22Rv1 (cell line): ENCODE data around the gene DAW1.

Source experiments
- H3K27ac ChIP-seq: fragments of 450-650 bp; 2 replicates; pipeline ENCODE4 v1.5.1; 2017
- ZFX ChIP-seq: fragments of 450-650 bp; IDR thresholded peaks from 2 replicates; pipeline ENCODE4 v1.6.1; 2017; ENCODE audit warnings: antibody characterized with exemption, borderline replicate concordance
- TF ChIP-seq, protein P1 (sequence below): fragments of 450-650 bp; IDR thresholded peaks from 2 replicates; pipeline ENCODE4 v1.5.1; 2017; ENCODE audit warnings: mild to moderate bottlenecking

The DAW1 gene

DNA sequence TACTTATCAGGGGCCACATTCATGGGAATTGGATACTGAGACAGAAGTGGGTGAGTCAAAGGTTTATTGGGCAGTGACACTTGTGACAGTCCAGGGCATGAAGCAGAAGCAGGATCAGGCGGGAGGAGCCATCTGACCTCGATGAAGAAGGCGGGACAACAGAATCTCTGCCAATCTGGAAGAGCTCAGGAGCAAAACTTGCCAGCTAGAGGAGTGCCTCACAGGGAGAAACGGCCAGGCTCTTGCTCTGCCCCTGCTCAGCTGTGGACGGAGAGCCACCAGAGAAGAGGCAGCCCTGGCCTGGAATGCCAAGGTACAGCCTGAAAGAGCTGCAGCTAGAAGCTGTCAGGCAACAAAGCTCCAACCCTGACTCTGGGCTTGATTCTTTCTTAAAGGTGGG is 16.9 kb downstream of the DAW1 start:
- TF ChIP-seq ZFX: no peak
- H3K27ac ChIP-seq: no peak overlapping the region

DNA sequence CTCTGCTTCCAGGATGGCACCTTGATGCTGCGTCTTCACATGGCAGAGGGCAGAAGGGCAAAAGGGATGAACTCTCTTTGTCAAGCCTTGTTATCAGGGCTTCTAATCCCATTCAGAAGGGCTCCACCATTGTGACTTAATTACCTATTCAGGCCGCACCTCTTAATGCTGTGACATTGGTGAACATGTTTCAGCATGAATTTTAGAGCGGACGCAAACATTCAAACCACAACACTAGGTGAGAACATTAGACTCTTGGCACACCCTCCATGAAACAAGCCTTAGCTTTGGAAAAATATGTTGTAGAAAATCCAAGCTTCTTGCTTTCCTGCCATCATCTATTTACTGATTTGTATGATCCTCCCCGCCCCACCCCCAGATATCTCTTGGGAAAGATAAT is 17.9 kb downstream of the DAW1 start:
- TF ChIP-seq ZFX: no peak
- TF ChIP-seq, protein P1, sequence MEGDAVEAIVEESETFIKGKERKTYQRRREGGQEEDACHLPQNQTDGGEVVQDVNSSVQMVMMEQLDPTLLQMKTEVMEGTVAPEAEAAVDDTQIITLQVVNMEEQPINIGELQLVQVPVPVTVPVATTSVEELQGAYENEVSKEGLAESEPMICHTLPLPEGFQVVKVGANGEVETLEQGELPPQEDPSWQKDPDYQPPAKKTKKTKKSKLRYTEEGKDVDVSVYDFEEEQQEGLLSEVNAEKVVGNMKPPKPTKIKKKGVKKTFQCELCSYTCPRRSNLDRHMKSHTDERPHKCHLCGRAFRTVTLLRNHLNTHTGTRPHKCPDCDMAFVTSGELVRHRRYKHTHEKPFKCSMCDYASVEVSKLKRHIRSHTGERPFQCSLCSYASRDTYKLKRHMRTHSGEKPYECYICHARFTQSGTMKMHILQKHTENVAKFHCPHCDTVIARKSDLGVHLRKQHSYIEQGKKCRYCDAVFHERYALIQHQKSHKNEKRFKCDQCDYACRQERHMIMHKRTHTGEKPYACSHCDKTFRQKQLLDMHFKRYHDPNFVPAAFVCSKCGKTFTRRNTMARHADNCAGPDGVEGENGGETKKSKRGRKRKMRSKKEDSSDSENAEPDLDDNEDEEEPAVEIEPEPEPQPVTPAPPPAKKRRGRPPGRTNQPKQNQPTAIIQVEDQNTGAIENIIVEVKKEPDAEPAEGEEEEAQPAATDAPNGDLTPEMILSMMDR: no peak
- H3K27ac ChIP-seq: no peak overlapping the region

DNA sequence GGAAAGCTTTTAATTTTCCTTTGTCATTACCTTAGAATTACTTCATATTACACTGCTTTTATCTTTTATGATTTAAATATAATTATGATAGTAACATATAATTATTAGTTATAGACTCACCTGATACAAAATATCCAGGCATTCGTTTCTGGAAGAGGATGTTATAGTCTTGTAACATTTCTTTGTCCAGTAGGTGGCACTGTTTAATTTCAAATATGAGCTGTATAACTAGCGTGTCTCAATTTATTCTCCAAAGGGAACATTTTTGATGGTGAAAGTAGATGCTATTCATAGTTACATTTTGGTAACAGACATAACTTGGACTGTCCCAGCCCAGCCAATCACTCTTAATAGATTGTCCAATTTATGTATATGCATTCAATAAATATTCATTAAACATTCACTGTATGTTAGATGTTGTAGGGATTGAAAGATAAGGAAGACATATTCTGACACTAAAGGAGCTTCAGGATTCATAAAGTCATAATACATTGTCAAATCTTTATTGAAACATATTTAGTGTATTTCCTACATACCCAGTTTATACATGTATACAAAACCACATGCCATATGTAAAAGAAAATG is 19.2 kb downstream of the DAW1 start:
- H3K27ac ChIP-seq: no peak overlapping the region
- TF ChIP-seq, protein P1: peak; percentile 81
- no peak for TF ChIP-seq ZFX

DNA sequence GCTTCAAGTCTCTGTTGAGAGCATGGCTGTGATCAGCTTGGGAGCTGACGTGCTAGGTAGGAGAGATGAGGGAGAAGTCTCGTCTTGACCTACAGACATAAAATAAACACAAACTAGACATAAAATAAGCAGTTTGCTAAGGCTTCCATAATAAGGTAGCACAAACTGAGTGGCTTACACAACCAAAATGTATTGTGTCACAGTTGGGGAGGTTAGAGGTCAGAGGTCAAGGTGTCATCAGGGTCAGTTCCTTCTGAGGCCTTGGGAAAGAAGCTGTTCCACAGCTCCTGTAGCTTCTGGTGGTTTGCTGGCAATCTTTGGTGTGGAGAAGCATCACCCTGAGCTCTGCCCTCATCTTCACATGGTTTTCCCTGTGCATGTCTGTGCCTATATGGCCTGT is 20.2 kb downstream of the DAW1 start:
- no peak overlapping the region for H3K27ac ChIP-seq

DNA sequence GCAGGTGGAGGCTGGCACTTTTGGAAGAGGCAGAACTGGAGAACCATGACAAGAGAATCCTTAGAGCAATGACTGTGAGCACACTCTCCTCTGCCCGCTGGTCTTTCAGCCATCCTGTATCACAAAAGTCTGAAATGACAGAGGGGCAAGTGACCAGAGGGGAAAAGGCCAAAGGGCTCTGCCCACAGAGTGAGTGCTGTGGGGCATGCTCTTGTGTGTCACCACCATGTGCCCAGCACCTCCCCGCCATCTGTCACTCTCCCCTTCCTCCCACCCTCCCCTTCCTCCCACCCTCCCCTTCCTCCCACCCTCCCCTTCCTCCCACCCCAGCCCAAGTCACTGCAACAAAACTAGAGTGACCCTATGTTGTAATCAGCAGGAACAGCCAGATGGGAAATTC is 31.9 kb downstream of the DAW1 start:
- TF ChIP-seq, protein P1: no peak
- no peak for TF ChIP-seq ZFX
- no peak overlapping the region for H3K27ac ChIP-seq

More for the DNA sequence above, 20.2 kb downstream of the DAW1 start:
- TF ChIP-seq, protein P1: no peak
- no peak for TF ChIP-seq ZFX

DNA sequence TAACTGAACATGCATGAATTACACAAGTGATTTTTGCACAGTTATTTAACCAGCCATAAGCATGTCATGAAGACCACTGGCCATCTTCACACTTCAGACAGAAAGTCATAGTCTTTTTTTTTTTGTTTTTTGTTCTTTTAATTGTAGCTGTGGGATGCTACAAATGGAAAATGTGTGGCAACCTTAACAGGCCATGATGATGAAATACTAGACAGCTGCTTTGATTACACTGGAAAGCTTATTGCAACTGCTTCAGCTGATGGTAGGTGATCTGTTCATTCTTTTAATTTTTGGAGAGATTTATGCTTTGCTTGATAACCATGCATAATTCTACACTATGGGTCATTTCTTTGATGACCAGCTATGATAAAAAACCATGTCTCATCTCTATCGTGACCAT is 35.6 kb downstream of the DAW1 start:
- no peak overlapping the region for H3K27ac ChIP-seq
- TF ChIP-seq, protein P1: no peak
- TF ChIP-seq ZFX: no peak

DNA sequence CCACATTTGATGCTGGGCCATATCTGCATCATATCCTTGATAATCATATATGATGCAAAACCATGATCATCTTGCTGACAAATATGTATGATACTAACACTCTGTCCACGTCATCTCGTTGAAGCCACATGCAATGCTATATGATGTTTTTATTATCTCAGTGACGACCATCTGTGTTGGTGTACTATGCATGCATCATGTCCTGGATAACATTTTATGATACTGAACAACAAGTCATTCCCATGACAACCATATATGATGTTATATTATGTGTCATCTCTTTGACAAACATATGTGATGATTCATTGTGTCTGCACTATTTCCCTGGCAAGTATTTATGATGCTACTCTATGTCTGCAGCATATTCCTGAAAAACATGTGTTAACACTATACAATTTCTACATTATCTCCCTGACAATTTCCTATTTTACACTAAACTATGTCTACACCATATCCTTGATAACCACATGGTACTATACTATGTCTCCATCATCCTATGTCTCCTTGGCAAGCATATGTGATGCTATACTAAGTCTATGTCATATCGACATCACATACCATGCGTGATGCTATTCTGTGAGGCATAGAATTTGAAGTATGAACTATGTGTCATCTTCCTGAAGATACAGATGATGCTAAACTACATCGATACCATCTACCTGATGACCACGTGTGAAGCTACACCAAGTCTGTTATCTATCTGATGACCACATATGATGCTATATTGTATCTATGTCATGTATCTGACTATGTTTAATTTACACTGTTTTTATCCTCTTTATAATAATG is 37.0 kb downstream of the DAW1 start:
- TF ChIP-seq, protein P1: no peak
- TF ChIP-seq ZFX: no peak
- no peak overlapping the region for H3K27ac ChIP-seq
